Progenitor cell of endocrine pancreas (in vitro differentiated cells): ENCODE results near the gene MAPRE3. TPM values are rescaled to one million over a fixed set of nuclear protein-coding genes. Genes with fewer than 3 reads are reported as not detected.

ENCODE experiments used
- DNase-seq: peaks from one replicate; pipeline ENCODE4 v3.0.0; 2021; ENCODE audit warnings: low spot score; ENCODE audit not compliant: unreplicated experiment
- H3K27ac Mint-ChIP-seq: 2 replicates; pipeline ENCODE4 v1.8.0; 2021; ENCODE audit warnings: mild to moderate bottlenecking, moderate library complexity, mixed read lengths
- H3K27me3 Mint-ChIP-seq: 2 replicates; pipeline ENCODE4 v1.8.0; 2021; ENCODE audit warnings: mixed read lengths
- H3K36me3 Mint-ChIP-seq: 2 replicates; pipeline ENCODE4 v1.8.0; 2022; ENCODE audit warnings: mixed read lengths; ENCODE audit not compliant: insufficient read depth
- H3K4me1 Mint-ChIP-seq: 2 replicates; pipeline ENCODE4 v1.8.0; 2021; ENCODE audit warnings: low read depth, mixed read lengths
- H3K4me3 Mint-ChIP-seq: 2 replicates; pipeline ENCODE4 v1.8.0; 2021; ENCODE audit warnings: low read depth, mild to moderate bottlenecking, moderate library complexity, mixed read lengths
- H3K9me3 Mint-ChIP-seq: 2 replicates; pipeline ENCODE4 v1.8.0; 2021; ENCODE audit warnings: low read depth, mixed read lengths
- CTCF ChIP-seq: fragments of 200-600 bp; sonication (generic); IDR thresholded peaks from one replicate; pipeline ENCODE4 v1.5.0; 2021; ENCODE audit warnings: antibody characterized with exemption, mild to moderate bottlenecking; ENCODE audit not compliant: unreplicated experiment
- total RNA-seq: library from RNA; stranded (reverse); gene quantifications from 2 replicates; pipeline ENCODE4 v1.2.1, GENCODE V29; 2021

Gene MAPRE3
- total RNA-seq, 1 donor from 2014 or later: 18.6 TPM

GRCh38 chr2:26951236-26951635 is 19.2 kb upstream of the MAPRE3 start:
- H3K4me1 Mint-ChIP-seq: no peaks in the 10 kb centered on the region
- H3K9me3 Mint-ChIP-seq: no peaks in the 10 kb centered on the region
- no peak for DNase-seq
- peaks cover 6% of the 10 kb centered on the region for H3K36me3 Mint-ChIP-seq
- no peak overlapping the region for H3K4me3 Mint-ChIP-seq
- no peak for TF ChIP-seq CTCF
- H3K27me3 Mint-ChIP-seq: peaks cover 19% of the 10 kb centered on the region
- no peak overlapping the region for H3K27ac Mint-ChIP-seq

- no peak for DNase-seq
- H3K27ac Mint-ChIP-seq: no peak overlapping the region
- H3K36me3 Mint-ChIP-seq: peaks cover 4% of the 10 kb centered on the region
- no peaks in the 10 kb centered on the region for H3K4me1 Mint-ChIP-seq
- no peak for TF ChIP-seq CTCF
- H3K4me3 Mint-ChIP-seq: no peak overlapping the region
- H3K9me3 Mint-ChIP-seq: no peaks in the 10 kb centered on the region
- H3K27me3 Mint-ChIP-seq: peaks cover 26% of the 10 kb centered on the region
Measured at GRCh38 chr2:26952374-26952773, 18.1 kb upstream of the MAPRE3 start.

- H3K27ac Mint-ChIP-seq: no peak overlapping the region
- H3K4me1 Mint-ChIP-seq: no peaks in the 10 kb centered on the region
- H3K4me3 Mint-ChIP-seq: no peak overlapping the region
- no peak for TF ChIP-seq CTCF
- peaks cover 39% of the 10 kb centered on the region for H3K27me3 Mint-ChIP-seq
- no peak for DNase-seq
- H3K36me3 Mint-ChIP-seq: peaks cover 1% of the 10 kb centered on the region
- no peaks in the 10 kb centered on the region for H3K9me3 Mint-ChIP-seq
Measured at GRCh38 chr2:26954135-26954534, 16.3 kb upstream of the MAPRE3 start.

GRCh38 chr2:26957041-26957440 is 13.4 kb upstream of the MAPRE3 start:
- H3K36me3 Mint-ChIP-seq: no peaks in the 10 kb centered on the region
- H3K27me3 Mint-ChIP-seq: peaks cover 64% of the 10 kb centered on the region
- peaks cover 1% of the 10 kb centered on the region for H3K4me1 Mint-ChIP-seq
- no peaks in the 10 kb centered on the region for H3K9me3 Mint-ChIP-seq
- no peak overlapping the region for H3K4me3 Mint-ChIP-seq
- DNase-seq: no peak
- TF ChIP-seq CTCF: no peak
- H3K27ac Mint-ChIP-seq: no peak overlapping the region

- Mint-ChIP-seq H3K4me1 (peaks cover 1% of the 10 kb centered on the region), H3K36me3 (no peaks in the 10 kb centered on the region), H3K9me3 (no peaks in the 10 kb centered on the region), H3K27me3 (peaks cover 64% of the 10 kb centered on the region), H3K27ac (no peak overlapping the region), H3K4me3 (no peak overlapping the region)
- TF ChIP-seq CTCF: no peak
- DNase-seq: no peak
Measured at GRCh38 chr2:26957534-26957933, 12.9 kb upstream of the MAPRE3 start.
